ENCODE measurements around the gene ACTL6A. TPM values are rescaled to one million over a fixed set of nuclear protein-coding genes. Genes with fewer than 3 reads are reported as not detected.

ACTL6A gene
- total RNA-seq, 2 experiments from 2014 or later: 19.0 to 19.3 TPM

GRCh38 chr3:179544981-179545645 is 17.6 kb upstream of the ACTL6A start:
- no peaks in the 10 kb centered on the region for H3K9me3 ChIP-seq (ENCODE audit: control insufficient read depth in 1 of 2, insufficient read depth in 1 of 2, low read length in 2 of 2)
- H3K27me3 Mint-ChIP-seq: peaks cover 3% of the 10 kb centered on the region
- peaks cover 0 to 2% of the 10 kb centered on the region in 2 experiments for H3K27me3 ChIP-seq (ENCODE audit: control insufficient read depth in 1 of 2, insufficient read depth in 2 of 2, low read length in 2 of 2)
- no peak overlapping the region for H3K4me3 ChIP-seq (ENCODE audit: low read length)
- ChIA-PET CTCF (no interaction called here), POLR2A (interaction anchor here (0.5 kb wide), 1 partner anchor 38 kb away, joined by 3 read pairs; no protein-coding TSS in a partner anchor)
- no peaks in the 10 kb centered on the region for H3K4me1 Mint-ChIP-seq (ENCODE audit: low read depth)
- H3K36me3 Mint-ChIP-seq (ENCODE audit: low read depth): no peaks in the 10 kb centered on the region
- no peak overlapping the region for H3K4me3 Mint-ChIP-seq
- no peaks in the 10 kb centered on the region for H3K4me1 ChIP-seq (ENCODE audit: insufficient read depth, low read length)
- no peak for ATAC-seq (ENCODE audit: poor library complexity)
- H3K27ac ChIP-seq (ENCODE audit: low read depth in 1 of 2, low read length in 2 of 2): no peak overlapping the region
- no peak overlapping the region for H3K27ac Mint-ChIP-seq
- TF ChIP-seq, protein P1, sequence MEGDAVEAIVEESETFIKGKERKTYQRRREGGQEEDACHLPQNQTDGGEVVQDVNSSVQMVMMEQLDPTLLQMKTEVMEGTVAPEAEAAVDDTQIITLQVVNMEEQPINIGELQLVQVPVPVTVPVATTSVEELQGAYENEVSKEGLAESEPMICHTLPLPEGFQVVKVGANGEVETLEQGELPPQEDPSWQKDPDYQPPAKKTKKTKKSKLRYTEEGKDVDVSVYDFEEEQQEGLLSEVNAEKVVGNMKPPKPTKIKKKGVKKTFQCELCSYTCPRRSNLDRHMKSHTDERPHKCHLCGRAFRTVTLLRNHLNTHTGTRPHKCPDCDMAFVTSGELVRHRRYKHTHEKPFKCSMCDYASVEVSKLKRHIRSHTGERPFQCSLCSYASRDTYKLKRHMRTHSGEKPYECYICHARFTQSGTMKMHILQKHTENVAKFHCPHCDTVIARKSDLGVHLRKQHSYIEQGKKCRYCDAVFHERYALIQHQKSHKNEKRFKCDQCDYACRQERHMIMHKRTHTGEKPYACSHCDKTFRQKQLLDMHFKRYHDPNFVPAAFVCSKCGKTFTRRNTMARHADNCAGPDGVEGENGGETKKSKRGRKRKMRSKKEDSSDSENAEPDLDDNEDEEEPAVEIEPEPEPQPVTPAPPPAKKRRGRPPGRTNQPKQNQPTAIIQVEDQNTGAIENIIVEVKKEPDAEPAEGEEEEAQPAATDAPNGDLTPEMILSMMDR (IDR thresholded peaks at IDR 0.05): no peak
- intact Hi-C loops (cut with DNase I, micrococcal nuclease): no loop called here
- H3K9me3 Mint-ChIP-seq: no peaks in the 10 kb centered on the region
- no peaks in the 10 kb centered on the region for H3K36me3 ChIP-seq (ENCODE audit: insufficient read depth, low read length)
- no peak for DNase-seq

DNA sequence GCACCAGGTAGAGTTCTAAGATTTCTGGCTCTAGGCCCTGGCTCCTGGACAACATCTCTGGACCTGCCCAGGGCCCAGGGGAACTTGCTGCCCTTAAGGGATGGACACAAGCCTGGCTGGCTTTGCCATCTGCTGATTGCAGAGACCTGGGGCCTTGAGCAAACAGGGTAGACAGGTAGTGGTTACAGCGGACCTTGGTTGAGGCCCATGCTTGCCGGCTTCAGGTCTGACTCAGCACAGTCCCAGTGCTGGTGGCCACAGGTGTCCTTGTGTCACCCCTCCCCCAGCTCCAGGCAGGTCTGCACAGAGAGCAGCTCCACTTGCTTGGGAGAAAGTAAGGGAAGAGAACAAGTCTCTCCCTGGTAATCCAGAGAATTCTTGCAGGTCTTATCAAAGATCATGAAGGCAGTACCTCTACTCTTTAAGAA is 15.9 kb upstream of the ACTL6A start:
- Mint-ChIP-seq H3K4me1 (ENCODE audit: low read depth) (no peaks in the 10 kb centered on the region), H3K27me3 (no peaks in the 10 kb centered on the region), H3K27ac (no peak overlapping the region), H3K36me3 (ENCODE audit: low read depth) (no peaks in the 10 kb centered on the region), H3K9me3 (no peaks in the 10 kb centered on the region), H3K4me3 (no peak overlapping the region)
- ChIA-PET CTCF (no interaction called here), POLR2A (no interaction called here)
- TF ChIP-seq, protein P1 (IDR thresholded peaks at IDR 0.05): no peak
- H3K4me1 ChIP-seq (ENCODE audit: insufficient read depth, low read length): no peaks in the 10 kb centered on the region
- H3K27me3 ChIP-seq (ENCODE audit: control insufficient read depth in 1 of 2, insufficient read depth in 2 of 2, low read length in 2 of 2): no peaks in the 10 kb centered on the region
- intact Hi-C loops (cut with DNase I, micrococcal nuclease): no loop called here
- no peaks in the 10 kb centered on the region for H3K36me3 ChIP-seq (ENCODE audit: insufficient read depth, low read length)
- no peak overlapping the region for H3K27ac ChIP-seq (ENCODE audit: low read depth in 1 of 2, low read length in 2 of 2)
- no peak for DNase-seq
- no peaks in the 10 kb centered on the region for H3K9me3 ChIP-seq (ENCODE audit: control insufficient read depth in 1 of 2, insufficient read depth in 1 of 2, low read length in 2 of 2)
- H3K4me3 ChIP-seq (ENCODE audit: low read length): no peak overlapping the region
- no peak for ATAC-seq (ENCODE audit: poor library complexity)

DNA sequence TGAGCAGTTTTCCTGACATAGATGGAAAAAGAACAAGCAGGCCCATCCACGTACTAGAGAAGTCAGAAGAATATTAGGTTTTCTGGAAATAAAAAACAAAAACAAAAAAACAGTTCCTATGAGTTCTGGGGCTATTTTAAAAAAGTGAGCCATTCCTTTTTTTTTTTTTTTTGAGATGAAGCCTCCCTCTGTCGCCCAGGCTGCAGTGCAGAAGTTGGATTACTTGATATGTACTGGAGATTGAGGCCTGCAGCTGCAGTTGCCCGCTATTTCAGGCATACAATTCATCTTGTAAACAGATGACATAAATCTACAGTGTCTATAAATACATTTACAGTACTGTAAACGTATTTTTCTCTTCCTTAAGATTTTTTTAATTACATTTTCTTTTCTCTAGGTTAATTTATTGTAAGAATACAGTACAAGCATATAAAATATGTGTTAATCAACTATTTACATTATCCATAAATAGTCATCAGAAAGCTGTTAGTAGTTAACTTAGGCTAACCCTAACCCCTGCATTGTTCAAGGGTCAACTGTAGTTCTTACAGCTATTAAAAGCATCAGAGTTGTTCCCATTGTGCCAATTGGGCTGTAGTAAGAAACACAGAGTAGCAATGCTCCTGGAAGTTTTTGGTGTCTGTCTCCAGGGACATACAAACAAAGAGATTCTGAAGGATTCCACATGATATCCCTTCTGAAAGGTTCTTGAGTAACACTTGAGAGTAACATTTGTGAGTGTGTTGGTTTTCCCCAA is 11.2 kb upstream of the ACTL6A start:
- no peak overlapping the region for H3K4me3 Mint-ChIP-seq
- no peaks in the 10 kb centered on the region for H3K27me3 Mint-ChIP-seq
- no peak overlapping the region for H3K27ac Mint-ChIP-seq
- H3K4me1 Mint-ChIP-seq (ENCODE audit: low read depth): no peaks in the 10 kb centered on the region
- Histone ChIP-seq H3K4me1 (ENCODE audit: insufficient read depth, low read length) (no peaks in the 10 kb centered on the region), H3K9me3 (ENCODE audit: control insufficient read depth in 1 of 2, insufficient read depth in 1 of 2, low read length in 2 of 2) (no peaks in the 10 kb centered on the region), H3K27me3 (ENCODE audit: control insufficient read depth in 1 of 2, insufficient read depth in 2 of 2, low read length in 2 of 2) (no peaks in the 10 kb centered on the region), H3K36me3 (ENCODE audit: insufficient read depth, low read length) (no peaks in the 10 kb centered on the region), H3K4me3 (ENCODE audit: low read length) (no peak overlapping the region), H3K27ac (ENCODE audit: low read depth in 1 of 2, low read length in 2 of 2) (no peak overlapping the region)
- DNase-seq (no peak), ATAC-seq (ENCODE audit: poor library complexity) (no peak)
- no peaks in the 10 kb centered on the region for H3K9me3 Mint-ChIP-seq
- no peaks in the 10 kb centered on the region for H3K36me3 Mint-ChIP-seq (ENCODE audit: low read depth)
- TF ChIP-seq, protein P1 (IDR thresholded peaks at IDR 0.05): no peak
- intact Hi-C loops (cut with DNase I, micrococcal nuclease): loop anchor here in 1 of 2 experiments (10.0 kb wide), 1 partner anchor 447 kb away; no protein-coding TSS in a partner anchor
- CTCF ChIA-PET: interaction anchor here (0.6 kb wide), 1 partner anchor 10 kb away, joined by 3 read pairs; no protein-coding TSS in a partner anchor
- POLR2A ChIA-PET: interaction anchor here (0.7 kb wide), 1 partner anchor 235 kb away, joined by 3 read pairs; no protein-coding TSS in a partner anchor

Measured in CD4-positive, alpha-beta T cell (primary cell).